Gastrocnemius medialis (tissue), 4 donors: ENCODE measurements around the gene CPN2.

Experiments
- POLR2A ChIP-seq, 2 donors: fragments of 450-650 bp; IDR thresholded peaks; one replicate each; pipeline ENCODE4 v1.6.1; 2017; ENCODE audit warnings: antibody characterized with exemption in 2 of 2, mild to moderate bottlenecking in 2 of 2, moderate library complexity in 2 of 2
- TF ChIP-seq, protein P1 (sequence below), 5 experiments: fragments of 450-650 bp in 3 of 5; fragments of 200-600 bp in 2 of 5; sonication (generic) in 2 of 5; IDR thresholded peaks in 4 of 5; conservative IDR thresholded peaks in 1 of 5; 1 replicate in 4 of 5; 2 replicates in 1 of 5; pipeline ENCODE4 v1.5.1; 2016 to 2019; ENCODE audit warnings: antibody characterized with exemption in 5 of 5, mild to moderate bottlenecking in 3 of 5, moderate library complexity in 3 of 5

DNA sequence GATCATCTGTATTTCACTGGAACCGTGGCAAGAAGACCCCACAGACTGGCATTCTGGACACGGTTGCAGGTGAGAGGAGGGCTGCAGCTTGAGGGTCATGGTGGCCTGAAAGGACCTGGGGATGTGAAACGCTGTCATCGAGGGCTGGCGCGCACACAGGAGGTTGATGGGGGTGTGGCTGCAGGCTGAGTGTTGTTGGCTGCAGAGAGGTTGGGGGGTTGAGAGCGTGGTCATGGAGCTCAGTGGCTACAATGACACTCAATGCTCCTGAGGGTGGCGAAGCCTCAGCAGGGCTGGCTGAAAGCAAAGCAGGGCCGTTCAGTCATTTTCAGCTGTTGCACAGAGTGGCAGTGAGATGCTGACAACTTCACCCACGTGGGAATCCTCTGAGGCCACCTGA lies 21.0 kb downstream of the CPN2 start:
- TF ChIP-seq, protein P1, sequence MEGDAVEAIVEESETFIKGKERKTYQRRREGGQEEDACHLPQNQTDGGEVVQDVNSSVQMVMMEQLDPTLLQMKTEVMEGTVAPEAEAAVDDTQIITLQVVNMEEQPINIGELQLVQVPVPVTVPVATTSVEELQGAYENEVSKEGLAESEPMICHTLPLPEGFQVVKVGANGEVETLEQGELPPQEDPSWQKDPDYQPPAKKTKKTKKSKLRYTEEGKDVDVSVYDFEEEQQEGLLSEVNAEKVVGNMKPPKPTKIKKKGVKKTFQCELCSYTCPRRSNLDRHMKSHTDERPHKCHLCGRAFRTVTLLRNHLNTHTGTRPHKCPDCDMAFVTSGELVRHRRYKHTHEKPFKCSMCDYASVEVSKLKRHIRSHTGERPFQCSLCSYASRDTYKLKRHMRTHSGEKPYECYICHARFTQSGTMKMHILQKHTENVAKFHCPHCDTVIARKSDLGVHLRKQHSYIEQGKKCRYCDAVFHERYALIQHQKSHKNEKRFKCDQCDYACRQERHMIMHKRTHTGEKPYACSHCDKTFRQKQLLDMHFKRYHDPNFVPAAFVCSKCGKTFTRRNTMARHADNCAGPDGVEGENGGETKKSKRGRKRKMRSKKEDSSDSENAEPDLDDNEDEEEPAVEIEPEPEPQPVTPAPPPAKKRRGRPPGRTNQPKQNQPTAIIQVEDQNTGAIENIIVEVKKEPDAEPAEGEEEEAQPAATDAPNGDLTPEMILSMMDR (IDR thresholded peaks at IDR 0.05 in 4 of 5, conservative IDR thresholded peaks at IDR 0.05 in 1 of 5), result no peak
- no peak for TF ChIP-seq POLR2A (IDR thresholded peaks at IDR 0.05)
